ENCODE data around the gene SLC6A5. TPM values are rescaled to one million over a fixed set of nuclear protein-coding genes. Genes with fewer than 3 reads are reported as not detected.

The SLC6A5 gene
- polyA plus RNA-seq, 1 of the 3 experiments (the other 2 are of a cell fraction): not detected

DNA sequence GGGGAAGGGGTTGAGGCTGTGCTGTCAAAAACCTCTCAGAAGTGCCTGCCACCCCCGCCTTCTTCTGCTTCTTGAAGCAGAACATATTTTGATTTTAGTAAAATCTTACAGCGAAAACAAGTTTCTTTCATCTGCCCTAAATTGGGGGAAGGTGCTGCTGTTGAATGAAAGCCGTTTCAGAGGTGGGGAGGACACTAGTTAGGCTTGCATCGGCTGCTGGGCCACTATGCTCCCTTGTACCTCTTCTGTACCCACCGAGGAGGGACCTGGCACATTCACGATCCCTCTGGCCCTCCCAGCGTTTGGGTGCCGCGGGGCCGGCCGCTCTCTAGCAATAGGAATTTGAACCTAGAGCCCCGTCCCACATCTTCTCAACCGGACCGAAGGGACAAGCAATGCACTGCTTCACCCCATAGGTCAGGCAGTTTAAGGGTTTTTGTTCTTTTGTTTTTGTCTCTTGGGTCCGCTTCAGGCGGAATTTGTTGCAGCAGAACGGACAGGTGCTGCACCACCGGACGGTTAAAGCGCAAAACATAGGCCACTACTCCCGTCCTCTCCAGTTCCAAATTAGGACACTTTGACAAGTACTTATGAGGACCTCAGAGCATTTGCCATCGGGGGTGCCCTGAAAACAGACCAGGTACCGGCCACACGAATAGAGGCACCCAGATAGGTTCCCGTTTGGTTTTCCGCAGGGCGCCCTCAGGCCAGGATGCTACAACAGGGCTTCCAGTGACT lies 5.6 kb downstream of the SLC6A5 start (continued):
- no peak for TF ChIP-seq USF2 (IDR thresholded peaks at IDR 0.05; ENCODE audit: borderline replicate concordance, low read depth, low read length)

- no peaks in the 10 kb centered on the region for H3K27me3 ChIP-seq (ENCODE audit: insufficient read depth)
- no peaks in the 10 kb centered on the region for H3K79me2 ChIP-seq (ENCODE audit: insufficient read depth)
- no peak overlapping the region for H3K4me2 ChIP-seq
- H3F3A ChIP-seq (replicated peaks; ENCODE audit: insufficient read depth): no peaks in the 10 kb centered on the region
- POLR2A ChIA-PET: no interaction called here
- H3K4me1 ChIP-seq (ENCODE audit: control insufficient read depth in 1 of 2, insufficient read depth in 2 of 2, low read depth in 1 of 2, low read length in 1 of 2): peaks cover 0 to 19% of the 10 kb centered on the region in 2 experiments; a peak in 1 of 4 replicates
- H3K36me3 ChIP-seq (replicated peaks in 1 of 2; ENCODE audit: control insufficient read depth in 1 of 2, insufficient read depth in 2 of 2, low read length in 1 of 2): no peaks in the 10 kb centered on the region
- WGBS (ENCODE audit: low lambda C conversion rate): 54% methylated on average over 7 of the region's 26 CpGs
- no peaks in the 10 kb centered on the region for H3K9me2 ChIP-seq
- H4K20me1 ChIP-seq (ENCODE audit: insufficient read depth): no peaks in the 10 kb centered on the region
- no peak for DNase-seq
- no peaks in the 10 kb centered on the region for H3K9me3 ChIP-seq
- CTCF ChIA-PET: no interaction called here
- no peak overlapping the region for H2AFZ ChIP-seq (ENCODE audit: low read depth)
- H3K27ac ChIP-seq (ENCODE audit: low read depth in 2 of 2, low read length in 1 of 2): no peak overlapping the region
- TF ChIP-seq MAX (IDR thresholded peaks at IDR 0.05; ENCODE audit: low read depth) (no peak), NFIC (IDR thresholded peaks at IDR 0.05; ENCODE audit: borderline replicate concordance) (no peak), NRF1 (IDR thresholded peaks at IDR 0.05; ENCODE audit: low read depth, low read length) (no peak)
- H3K9ac ChIP-seq: no peak overlapping the region
- no peak overlapping the region for H3K4me3 ChIP-seq (ENCODE audit: low read depth in 2 of 2, low read length in 1 of 2)
Observed at GRCh38 chr11:20605602-20606091, 6.2 kb downstream of the SLC6A5 start.

- Histone ChIP-seq H3K27me3 (ENCODE audit: insufficient read depth) (no peaks in the 10 kb centered on the region), H3K4me3 (ENCODE audit: low read depth in 2 of 2, low read length in 1 of 2) (no peak overlapping the region), H4K20me1 (ENCODE audit: insufficient read depth) (no peaks in the 10 kb centered on the region), H3K27ac (ENCODE audit: low read depth in 2 of 2, low read length in 1 of 2) (no peak overlapping the region), H3K79me2 (ENCODE audit: insufficient read depth) (no peaks in the 10 kb centered on the region), H3K36me3 (replicated peaks in 1 of 2; ENCODE audit: control insufficient read depth in 1 of 2, insufficient read depth in 2 of 2, low read length in 1 of 2) (no peaks in the 10 kb centered on the region), H3K9ac (no peak overlapping the region), H3K4me2 (no peak overlapping the region), H3K4me1 (ENCODE audit: control insufficient read depth in 1 of 2, insufficient read depth in 2 of 2, low read depth in 1 of 2, low read length in 1 of 2) (peaks cover 0 to 19% of the 10 kb centered on the region in 2 experiments; a peak in 1 of 4 replicates), H3F3A (replicated peaks; ENCODE audit: insufficient read depth) (no peaks in the 10 kb centered on the region), H3K9me2 (no peaks in the 10 kb centered on the region), H2AFZ (ENCODE audit: low read depth) (no peak overlapping the region), H3K9me3 (no peaks in the 10 kb centered on the region)
- 47% methylated on average over 3 of the region's 3 CpGs for WGBS (ENCODE audit: low lambda C conversion rate)
- ChIA-PET CTCF (interaction anchor here (0.7 to 5.7 kb wide), 19 partner anchors 8 to 481 kb away, joined by 3 to 89 read pairs (median 5); partner anchors contain the start of gene PRMT3), POLR2A (interaction anchor here (1.2 kb wide), 1 partner anchor 212 kb away, joined by 3 read pairs; no protein-coding TSS in a partner anchor)
- DNase-seq: no peak
- TF ChIP-seq YY1 (IDR thresholded peaks at IDR 0.05; ENCODE audit: low read depth): no peak
Observed at GRCh38 chr11:20608934-20609333, 9.5 kb downstream of the SLC6A5 start.

Data from SK-N-SH (cell line).